GM23338 (cell line): Measurements from ENCODE around the gene NUBPL.

Source experiments
- CREB1 ChIP-seq: fragments of 250-450 bp; sonication (Bioruptor Pico); IDR thresholded peaks from 2 replicates; pipeline ENCODE4 v1.5.0; 2020; ENCODE audit warnings: low read depth, mild to moderate bottlenecking, moderate library complexity
- EZH2 ChIP-seq: fragments of 200-600 bp; sonication (generic); IDR thresholded peaks from one replicate; pipeline ENCODE4 v1.8.0; 2017; ENCODE audit warnings: antibody characterized with exemption, mild to moderate bottlenecking, low read depth; ENCODE audit not compliant: unreplicated experiment
- EZH2phosphoT487 ChIP-seq: fragments of 200-600 bp; sonication (generic); IDR thresholded peaks from one replicate; pipeline ENCODE4 v1.8.1; 2018; ENCODE audit warnings: antibody characterized with exemption; ENCODE audit not compliant: unreplicated experiment
- JUNB ChIP-seq: IDR thresholded peaks from one replicate; pipeline ENCODE4 v1.6.1; 2016; ENCODE audit warnings: antibody characterized with exemption; ENCODE audit not compliant: unreplicated experiment
- POLR2AphosphoS5 ChIP-seq: IDR thresholded peaks from 2 replicates; pipeline ENCODE4 v1.6.1; 2016; ENCODE audit warnings: antibody characterized with exemption, low read depth
- STAT1 ChIP-seq: IDR thresholded peaks from one replicate; pipeline ENCODE4 v1.6.1; 2016; ENCODE audit warnings: antibody characterized with exemption; ENCODE audit not compliant: unreplicated experiment
- ZNF114 ChIP-seq: fragments of 250-450 bp; sonication (Bioruptor Pico); IDR thresholded peaks from 2 replicates; pipeline ENCODE4 v1.5.0; 2020; ENCODE audit warnings: mild to moderate bottlenecking, moderate library complexity
- ZNF331 ChIP-seq: fragments of 250-450 bp; sonication (Bioruptor Pico); IDR thresholded peaks from 2 replicates; pipeline ENCODE4 v1.5.0; 2020; ENCODE audit warnings: low read depth, mild to moderate bottlenecking, moderate library complexity
- TF ChIP-seq, protein P1 (sequence below), 2 experiments: fragments of 200-600 bp in 1 of 2; sonication (generic) in 1 of 2; conservative IDR thresholded peaks; 2 replicates each; pipeline versions ENCODE4 v1.5.1 to v1.6.1; 2016 to 2017; ENCODE audit warnings: antibody characterized with exemption in 2 of 2, low read depth in 2 of 2, mild to moderate bottlenecking in 2 of 2, moderate library complexity in 1 of 2
- TF ChIP-seq, protein P2 (sequence below): IDR thresholded peaks from one replicate; pipeline ENCODE4 v1.6.1; 2018; ENCODE audit warnings: antibody characterized with exemption; ENCODE audit not compliant: unreplicated experiment

DNA sequence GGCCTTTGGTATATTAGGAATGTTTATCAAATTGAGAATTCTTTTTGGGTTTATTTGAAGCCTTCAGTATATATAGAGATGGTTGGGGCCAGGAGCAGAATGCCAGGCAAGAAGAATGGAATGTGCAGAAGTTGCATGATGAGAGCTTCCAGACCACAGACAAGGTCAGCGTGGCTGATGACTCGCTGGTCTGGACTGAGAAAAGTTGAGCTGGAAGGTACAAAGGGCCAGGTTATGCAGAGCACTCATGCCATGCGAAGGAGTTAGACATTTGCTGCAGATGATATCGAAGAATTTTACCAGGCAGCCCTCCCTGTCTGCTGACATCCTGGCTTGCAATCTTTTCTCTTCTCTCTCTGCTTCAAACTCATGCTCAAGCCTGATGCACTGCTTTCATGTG lies 319.7 kb downstream of the NUBPL start:
- TF ChIP-seq, protein P1, sequence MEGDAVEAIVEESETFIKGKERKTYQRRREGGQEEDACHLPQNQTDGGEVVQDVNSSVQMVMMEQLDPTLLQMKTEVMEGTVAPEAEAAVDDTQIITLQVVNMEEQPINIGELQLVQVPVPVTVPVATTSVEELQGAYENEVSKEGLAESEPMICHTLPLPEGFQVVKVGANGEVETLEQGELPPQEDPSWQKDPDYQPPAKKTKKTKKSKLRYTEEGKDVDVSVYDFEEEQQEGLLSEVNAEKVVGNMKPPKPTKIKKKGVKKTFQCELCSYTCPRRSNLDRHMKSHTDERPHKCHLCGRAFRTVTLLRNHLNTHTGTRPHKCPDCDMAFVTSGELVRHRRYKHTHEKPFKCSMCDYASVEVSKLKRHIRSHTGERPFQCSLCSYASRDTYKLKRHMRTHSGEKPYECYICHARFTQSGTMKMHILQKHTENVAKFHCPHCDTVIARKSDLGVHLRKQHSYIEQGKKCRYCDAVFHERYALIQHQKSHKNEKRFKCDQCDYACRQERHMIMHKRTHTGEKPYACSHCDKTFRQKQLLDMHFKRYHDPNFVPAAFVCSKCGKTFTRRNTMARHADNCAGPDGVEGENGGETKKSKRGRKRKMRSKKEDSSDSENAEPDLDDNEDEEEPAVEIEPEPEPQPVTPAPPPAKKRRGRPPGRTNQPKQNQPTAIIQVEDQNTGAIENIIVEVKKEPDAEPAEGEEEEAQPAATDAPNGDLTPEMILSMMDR (conservative IDR thresholded peaks at IDR 0.05; ENCODE audit: low read depth in 2 of 2) = no peak
- TF ChIP-seq POLR2AphosphoS5 = no peak
- TF ChIP-seq EZH2 = no peak
- TF ChIP-seq EZH2phosphoT487 = no peak
- TF ChIP-seq, protein P2, sequence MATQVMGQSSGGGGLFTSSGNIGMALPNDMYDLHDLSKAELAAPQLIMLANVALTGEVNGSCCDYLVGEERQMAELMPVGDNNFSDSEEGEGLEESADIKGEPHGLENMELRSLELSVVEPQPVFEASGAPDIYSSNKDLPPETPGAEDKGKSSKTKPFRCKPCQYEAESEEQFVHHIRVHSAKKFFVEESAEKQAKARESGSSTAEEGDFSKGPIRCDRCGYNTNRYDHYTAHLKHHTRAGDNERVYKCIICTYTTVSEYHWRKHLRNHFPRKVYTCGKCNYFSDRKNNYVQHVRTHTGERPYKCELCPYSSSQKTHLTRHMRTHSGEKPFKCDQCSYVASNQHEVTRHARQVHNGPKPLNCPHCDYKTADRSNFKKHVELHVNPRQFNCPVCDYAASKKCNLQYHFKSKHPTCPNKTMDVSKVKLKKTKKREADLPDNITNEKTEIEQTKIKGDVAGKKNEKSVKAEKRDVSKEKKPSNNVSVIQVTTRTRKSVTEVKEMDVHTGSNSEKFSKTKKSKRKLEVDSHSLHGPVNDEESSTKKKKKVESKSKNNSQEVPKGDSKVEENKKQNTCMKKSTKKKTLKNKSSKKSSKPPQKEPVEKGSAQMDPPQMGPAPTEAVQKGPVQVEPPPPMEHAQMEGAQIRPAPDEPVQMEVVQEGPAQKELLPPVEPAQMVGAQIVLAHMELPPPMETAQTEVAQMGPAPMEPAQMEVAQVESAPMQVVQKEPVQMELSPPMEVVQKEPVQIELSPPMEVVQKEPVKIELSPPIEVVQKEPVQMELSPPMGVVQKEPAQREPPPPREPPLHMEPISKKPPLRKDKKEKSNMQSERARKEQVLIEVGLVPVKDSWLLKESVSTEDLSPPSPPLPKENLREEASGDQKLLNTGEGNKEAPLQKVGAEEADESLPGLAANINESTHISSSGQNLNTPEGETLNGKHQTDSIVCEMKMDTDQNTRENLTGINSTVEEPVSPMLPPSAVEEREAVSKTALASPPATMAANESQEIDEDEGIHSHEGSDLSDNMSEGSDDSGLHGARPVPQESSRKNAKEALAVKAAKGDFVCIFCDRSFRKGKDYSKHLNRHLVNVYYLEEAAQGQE = no peak
- TF ChIP-seq STAT1 = no peak
- no peak for TF ChIP-seq ZNF331 (CRISPR knock-in tag)
- TF ChIP-seq CREB1 (CRISPR knock-in tag) = no peak
- no peak for TF ChIP-seq JUNB
- TF ChIP-seq ZNF114 = no peak
